OCI-LY3 (cell line): ENCODE measurements around the gene SERAC1.

Source experiments
- H2AFZ ChIP-seq: fragments of 200-600, 300-600 bp; shearing (Covaris generic); 2 replicates; pipeline ENCODE4 v1.6.0; 2014; ENCODE audit warnings: antibody characterized with exemption, low read depth, low read length
- H3K27ac ChIP-seq: fragments of 200-600, 300-600 bp; sonication (generic); 2 replicates; pipeline ENCODE4 v1.5.1; 2014; ENCODE audit warnings: mild to moderate bottlenecking, low read length, moderate library complexity, mixed read lengths
- H3K27me3 ChIP-seq: fragments of 200-600, 300-600 bp; sonication (generic); 2 replicates; pipeline ENCODE4 v1.6.1; 2014; ENCODE audit warnings: low read depth, low read length, mixed read lengths
- H3K36me3 ChIP-seq: fragments of 200-600, 300-600 bp; sonication (generic); replicated peaks from 2 replicates; pipeline ENCODE3; 2014; ENCODE audit warnings: low read depth, low read length, mixed read lengths
- H3K4me1 ChIP-seq: fragments of 300-600, 200-600 bp; sonication (generic); 2 replicates; pipeline ENCODE4 v1.6.1; 2014; ENCODE audit warnings: low read length, mixed read lengths
- H3K4me2 ChIP-seq: fragments of 200-600, 300-600 bp; sonication (generic); 2 replicates; pipeline ENCODE4 v1.6.1; 2014; ENCODE audit warnings: low read length, mixed read lengths
- H3K4me3 ChIP-seq: fragments of 300-600, 200-600 bp; sonication (generic); 2 replicates; pipeline ENCODE4 v1.5.1; 2014; ENCODE audit warnings: antibody characterized with exemption, mild to moderate bottlenecking, low read length, moderate library complexity
- H3K79me2 ChIP-seq: fragments of 300-600, 200-600 bp; shearing (Covaris generic); 2 replicates; pipeline ENCODE4 v1.6.1; 2014; ENCODE audit warnings: mild to moderate bottlenecking, low read length, mixed read lengths
- H3K9ac ChIP-seq: fragments of 300-600, 200-600 bp; shearing (Covaris generic); 2 replicates; pipeline ENCODE4 v1.6.0; 2014; ENCODE audit warnings: mild to moderate bottlenecking, low read length, moderate library complexity
- H3K9me3 ChIP-seq: fragments of 200-600, 300-600 bp; shearing (Covaris generic); 2 replicates; pipeline ENCODE4 v1.6.1; 2014; ENCODE audit warnings: low read length, mixed read lengths; ENCODE audit not compliant: insufficient read depth
- H4K20me1 ChIP-seq: fragments of 200-600, 300-600 bp; sonication (generic); 2 replicates; pipeline ENCODE4 v1.6.1; 2016; ENCODE audit warnings: low read length, mixed read lengths; ENCODE audit not compliant: insufficient read depth
- EZH2phosphoT487 ChIP-seq: fragments of 200-600 bp; shearing (Covaris generic); IDR thresholded peaks from 2 replicates; pipeline ENCODE4 v1.6.1; 2018; ENCODE audit warnings: antibody characterized with exemption, mixed run types, low read depth
- TF ChIP-seq, protein P1 (sequence below): fragments of 200-600, 300-600 bp; sonication (generic); IDR thresholded peaks from 2 replicates; pipeline ENCODE4 v1.5.1; 2014; ENCODE audit warnings: antibody characterized with exemption, low read length, low read depth

Gene SERAC1

GRCh38 chr6:158086504-158087223 is 81.4 kb downstream of the SERAC1 start:
- Histone ChIP-seq H3K27me3 (no peaks in the 10 kb centered on the region), H3K4me1 (0 out of 2 replicates have a peak, but pooled peaks cover 5% of the 10 kb centered on the region), H3K27ac (no peak overlapping the region), H3K9me3 (no peaks in the 10 kb centered on the region), H2AFZ (no peak overlapping the region), H3K36me3 (no peaks in the 10 kb centered on the region), H4K20me1 (no peaks in the 10 kb centered on the region), H3K4me2 (no peak overlapping the region), H3K79me2 (no peaks in the 10 kb centered on the region), H3K4me3 (no peak overlapping the region), H3K9ac (no peak overlapping the region)
- TF ChIP-seq, protein P1, sequence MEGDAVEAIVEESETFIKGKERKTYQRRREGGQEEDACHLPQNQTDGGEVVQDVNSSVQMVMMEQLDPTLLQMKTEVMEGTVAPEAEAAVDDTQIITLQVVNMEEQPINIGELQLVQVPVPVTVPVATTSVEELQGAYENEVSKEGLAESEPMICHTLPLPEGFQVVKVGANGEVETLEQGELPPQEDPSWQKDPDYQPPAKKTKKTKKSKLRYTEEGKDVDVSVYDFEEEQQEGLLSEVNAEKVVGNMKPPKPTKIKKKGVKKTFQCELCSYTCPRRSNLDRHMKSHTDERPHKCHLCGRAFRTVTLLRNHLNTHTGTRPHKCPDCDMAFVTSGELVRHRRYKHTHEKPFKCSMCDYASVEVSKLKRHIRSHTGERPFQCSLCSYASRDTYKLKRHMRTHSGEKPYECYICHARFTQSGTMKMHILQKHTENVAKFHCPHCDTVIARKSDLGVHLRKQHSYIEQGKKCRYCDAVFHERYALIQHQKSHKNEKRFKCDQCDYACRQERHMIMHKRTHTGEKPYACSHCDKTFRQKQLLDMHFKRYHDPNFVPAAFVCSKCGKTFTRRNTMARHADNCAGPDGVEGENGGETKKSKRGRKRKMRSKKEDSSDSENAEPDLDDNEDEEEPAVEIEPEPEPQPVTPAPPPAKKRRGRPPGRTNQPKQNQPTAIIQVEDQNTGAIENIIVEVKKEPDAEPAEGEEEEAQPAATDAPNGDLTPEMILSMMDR: no peak
- no peak for TF ChIP-seq EZH2phosphoT487

- no peaks in the 10 kb centered on the region for H4K20me1 ChIP-seq
- H2AFZ ChIP-seq: no peak overlapping the region
- H3K4me2 ChIP-seq: no peak overlapping the region
- H3K79me2 ChIP-seq: no peaks in the 10 kb centered on the region
- no peaks in the 10 kb centered on the region for H3K9me3 ChIP-seq
- 0 out of 2 replicates have a peak, but pooled peaks cover 5% of the 10 kb centered on the region for H3K4me1 ChIP-seq
- H3K27me3 ChIP-seq: no peaks in the 10 kb centered on the region
- TF ChIP-seq, protein P1: no peak
- TF ChIP-seq EZH2phosphoT487: no peak
- H3K9ac ChIP-seq: no peak overlapping the region
- no peak overlapping the region for H3K4me3 ChIP-seq
- no peaks in the 10 kb centered on the region for H3K36me3 ChIP-seq
- H3K27ac ChIP-seq: no peak overlapping the region
Measured at GRCh38 chr6:158086054-158086503, 82.0 kb downstream of the SERAC1 start.

- Histone ChIP-seq H3K36me3 (no peaks in the 10 kb centered on the region), H3K79me2 (no peaks in the 10 kb centered on the region), H3K9me3 (no peaks in the 10 kb centered on the region), H3K9ac (no peak overlapping the region), H4K20me1 (no peaks in the 10 kb centered on the region), H3K4me3 (no peak overlapping the region), H3K4me1 (0 out of 2 replicates have a peak, but pooled peaks cover 5% of the 10 kb centered on the region), H3K27me3 (no peaks in the 10 kb centered on the region), H2AFZ (no peak overlapping the region), H3K4me2 (no peak overlapping the region), H3K27ac (no peak overlapping the region)
- TF ChIP-seq EZH2phosphoT487: no peak
- TF ChIP-seq, protein P1: no peak
Measured at GRCh38 chr6:158085261-158086053, 82.6 kb downstream of the SERAC1 start.
